Endodermal cell (in vitro differentiated cells): Measurements from ENCODE around the gene VASP. TPM values are rescaled to one million over a fixed set of nuclear protein-coding genes. Genes with fewer than 3 reads are reported as not detected.

Source experiments
- DNase-seq: peaks from one replicate; pipeline ENCODE4 v3.0.0-alpha.2; 2017
- H3K27ac ChIP-seq: 2 replicates; pipeline ENCODE4 v1.5.1; 2013; ENCODE audit warnings: mild to moderate bottlenecking, low read depth, low read length, moderate library complexity
- H3K27me3 ChIP-seq: 2 replicates; pipeline ENCODE4 v1.6.1; 2013; ENCODE audit warnings: mild to moderate bottlenecking, low read length, moderate library complexity; ENCODE audit not compliant: insufficient read depth, control insufficient read depth, poor library complexity, severe bottlenecking
- H3K36me3 ChIP-seq: 2 replicates; pipeline ENCODE4 v1.7.0; 2013; ENCODE audit warnings: mild to moderate bottlenecking, low read length, moderate library complexity; ENCODE audit not compliant: control insufficient read depth, insufficient read depth
- H3K4me1 ChIP-seq: one replicate; pipeline ENCODE4 v1.7.0; 2013; ENCODE audit warnings: low read length; ENCODE audit not compliant: control insufficient read depth, insufficient read depth
- H3K4me3 ChIP-seq: 2 replicates; pipeline ENCODE4 v1.5.1; 2013; ENCODE audit warnings: mild to moderate bottlenecking, low read length, moderate library complexity
- H3K9ac ChIP-seq: 2 replicates; pipeline ENCODE4 v1.6.1; 2013; ENCODE audit warnings: mild to moderate bottlenecking, low read length, moderate library complexity; ENCODE audit not compliant: poor library complexity, severe bottlenecking; ENCODE audit errors: extremely low read depth
- H3K9me3 ChIP-seq: 2 replicates; pipeline ENCODE4 v1.6.1; 2013; ENCODE audit warnings: mild to moderate bottlenecking, low read length, moderate library complexity; ENCODE audit not compliant: control insufficient read depth
- H3K27ac Mint-ChIP-seq: 2 replicates; pipeline ENCODE4 v1.8.0; 2020; ENCODE audit warnings: mixed read lengths
- H3K27me3 Mint-ChIP-seq: 2 replicates; pipeline ENCODE4 v1.8.0; 2021; ENCODE audit warnings: mild to moderate bottlenecking, mixed read lengths; ENCODE audit not compliant: insufficient read depth
- H3K36me3 Mint-ChIP-seq: 2 replicates; pipeline ENCODE4 v1.8.0; 2020; ENCODE audit warnings: low read depth, mixed read lengths
- H3K4me1 Mint-ChIP-seq: 2 replicates; pipeline ENCODE4 v1.8.0; 2020; ENCODE audit warnings: mixed read lengths
- H3K4me3 Mint-ChIP-seq: 2 replicates; pipeline ENCODE4 v1.8.0; 2020; ENCODE audit warnings: mild to moderate bottlenecking, moderate library complexity, mixed read lengths
- H3K9me3 Mint-ChIP-seq: 2 replicates; pipeline ENCODE4 v1.8.0; 2020; ENCODE audit warnings: mild to moderate bottlenecking, mixed read lengths
- WGBS, 2 experiments: methylation state at CpG; one replicate each; pipeline versions ENCODE4 v1.1.5 to v1.1.7; 2013; ENCODE audit warnings: missing lambda C conversion rate in 2 of 2, mixed read lengths in 1 of 2; ENCODE audit not compliant: insufficient coverage in 1 of 2, insufficient read length in 1 of 2; 5-methylcytosine and 5-hydroxymethylcytosine counted together
- total RNA-seq, 2 donors: library from RNA; stranded (reverse); fragmentation: NEBNext Ultra II Directional in 1 of 2; extraction: Animal tissue kit (Norgen Biotek cat#: 25700) in 1 of 2; gene quantifications; 2 replicates in 1 of 2; 3 replicates in 1 of 2; pipeline ENCODE4 v1.2.1, GENCODE V29; 2021
- TF ChIP-seq, protein P1 (sequence below): fragments of 200-600 bp; sonication (generic); conservative IDR thresholded peaks from 2 replicates; pipeline ENCODE4 v1.5.0; 2021; ENCODE audit warnings: antibody characterized with exemption, mild to moderate bottlenecking

The VASP gene
- total RNA-seq, 2 donors from 2014 or later = 134 to 144 TPM

DNA sequence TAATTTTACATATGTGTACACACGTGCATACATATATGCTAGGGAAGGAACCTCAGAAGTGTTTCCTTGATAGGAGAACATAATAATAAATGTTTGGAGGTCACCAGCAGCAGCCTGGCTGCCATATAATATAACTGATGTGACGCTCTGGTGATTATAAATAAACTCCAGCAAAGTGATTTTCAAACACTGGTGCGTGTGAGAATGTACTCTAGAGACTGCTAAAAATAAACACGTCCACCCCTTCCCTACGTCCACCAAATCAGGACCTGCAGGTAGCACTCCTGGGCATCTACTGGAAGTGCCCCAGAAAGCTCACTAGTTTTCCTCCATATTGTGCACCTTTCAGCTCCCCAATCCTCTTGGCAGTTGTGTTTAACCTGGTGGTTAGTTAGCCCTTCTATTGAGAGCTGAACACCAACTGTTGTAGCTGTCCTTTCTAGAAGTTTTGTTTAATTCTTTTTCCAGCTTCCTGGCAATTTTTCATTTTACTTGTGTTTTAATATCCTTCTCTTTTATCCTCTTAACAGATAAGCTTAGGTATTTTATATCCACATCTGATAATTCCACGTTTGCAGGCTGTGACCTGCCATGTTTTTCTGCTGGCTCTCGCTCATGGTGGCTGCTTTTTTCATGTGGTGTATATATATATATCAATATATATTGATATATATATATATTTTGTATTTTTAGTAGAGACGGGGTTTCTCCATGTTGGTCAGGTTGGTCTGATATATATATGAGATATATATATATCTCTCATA is 64.4 kb downstream of the VASP start:
- Mint-ChIP-seq H3K27me3 (no peaks in the 10 kb centered on the region), H3K9me3 (no peaks in the 10 kb centered on the region), H3K36me3 (peaks cover 9% of the 10 kb centered on the region), H3K27ac (no peak overlapping the region), H3K4me3 (no peak overlapping the region), H3K4me1 (peaks cover 2% of the 10 kb centered on the region)
- Histone ChIP-seq H3K9ac (no peak overlapping the region), H3K27ac (no peak overlapping the region), H3K36me3 (no peaks in the 10 kb centered on the region), H3K9me3 (no peaks in the 10 kb centered on the region), H3K4me1 (no peaks in the 10 kb centered on the region), H3K27me3 (no peaks in the 10 kb centered on the region), H3K4me3 (no peak overlapping the region)
- TF ChIP-seq, protein P1, sequence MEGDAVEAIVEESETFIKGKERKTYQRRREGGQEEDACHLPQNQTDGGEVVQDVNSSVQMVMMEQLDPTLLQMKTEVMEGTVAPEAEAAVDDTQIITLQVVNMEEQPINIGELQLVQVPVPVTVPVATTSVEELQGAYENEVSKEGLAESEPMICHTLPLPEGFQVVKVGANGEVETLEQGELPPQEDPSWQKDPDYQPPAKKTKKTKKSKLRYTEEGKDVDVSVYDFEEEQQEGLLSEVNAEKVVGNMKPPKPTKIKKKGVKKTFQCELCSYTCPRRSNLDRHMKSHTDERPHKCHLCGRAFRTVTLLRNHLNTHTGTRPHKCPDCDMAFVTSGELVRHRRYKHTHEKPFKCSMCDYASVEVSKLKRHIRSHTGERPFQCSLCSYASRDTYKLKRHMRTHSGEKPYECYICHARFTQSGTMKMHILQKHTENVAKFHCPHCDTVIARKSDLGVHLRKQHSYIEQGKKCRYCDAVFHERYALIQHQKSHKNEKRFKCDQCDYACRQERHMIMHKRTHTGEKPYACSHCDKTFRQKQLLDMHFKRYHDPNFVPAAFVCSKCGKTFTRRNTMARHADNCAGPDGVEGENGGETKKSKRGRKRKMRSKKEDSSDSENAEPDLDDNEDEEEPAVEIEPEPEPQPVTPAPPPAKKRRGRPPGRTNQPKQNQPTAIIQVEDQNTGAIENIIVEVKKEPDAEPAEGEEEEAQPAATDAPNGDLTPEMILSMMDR = no peak
- no peak for DNase-seq
- WGBS, 2 experiments = 93 to 94% methylated on average over 4 to 6 of the region's 8 CpGs

- WGBS, 2 experiments = 93 to 94% methylated on average over 2 to 4 of the region's 4 CpGs
- Histone ChIP-seq H3K9ac (no peak overlapping the region), H3K4me3 (no peak overlapping the region), H3K36me3 (no peaks in the 10 kb centered on the region), H3K4me1 (peaks cover 4% of the 10 kb centered on the region), H3K9me3 (no peaks in the 10 kb centered on the region), H3K27me3 (no peaks in the 10 kb centered on the region), H3K27ac (no peak overlapping the region)
- Mint-ChIP-seq H3K27ac (no peak overlapping the region), H3K4me3 (no peak overlapping the region), H3K9me3 (no peaks in the 10 kb centered on the region), H3K4me1 (peaks cover 20% of the 10 kb centered on the region), H3K27me3 (no peaks in the 10 kb centered on the region), H3K36me3 (peaks cover 9% of the 10 kb centered on the region)
- no peak for DNase-seq
- TF ChIP-seq, protein P1 = no peak
These were observed 67.2 kb downstream of the VASP start for GRCh38 chr19:45574526-45574925.

- TF ChIP-seq, protein P1 = no peak
- 93 to 96% methylated on average over 2 to 5 of the region's 5 CpGs for WGBS, 2 experiments
- Histone ChIP-seq H3K4me1 (peaks cover 4% of the 10 kb centered on the region), H3K9me3 (no peaks in the 10 kb centered on the region), H3K4me3 (no peak overlapping the region), H3K27ac (no peak overlapping the region), H3K27me3 (no peaks in the 10 kb centered on the region), H3K36me3 (no peaks in the 10 kb centered on the region), H3K9ac (no peak overlapping the region)
- DNase-seq = no peak
- Mint-ChIP-seq H3K4me3 (no peak overlapping the region), H3K4me1 (peaks cover 20% of the 10 kb centered on the region), H3K27ac (no peak overlapping the region), H3K27me3 (no peaks in the 10 kb centered on the region), H3K9me3 (no peaks in the 10 kb centered on the region), H3K36me3 (peaks cover 6% of the 10 kb centered on the region)
These were observed 67.9 kb downstream of the VASP start for GRCh38 chr19:45575216-45575615.

Other genes starting within 250 kb of the VASP start
- 1 to 10 TPM; 2.7 to 3.7 TPM for gene CKM, start 184.6 kb upstream of the VASP start, total RNA-seq
- 1 to 10 TPM; 3.6 to 4.8 TPM for gene KLC3, start 166.7 kb upstream of the VASP start, total RNA-seq
- 100 to 1,000 TPM in 1 of 2 donors, 10 to 100 TPM in 1; 87.9 to 105 TPM for gene ERCC2, start 136.9 kb upstream of the VASP start, total RNA-seq
- gene PPP1R13L, start 102.4 kb upstream of the VASP start, total RNA-seq = 10 to 100 TPM; 17.9 to 26.4 TPM
- gene POLR1G, start 100.8 kb upstream of the VASP start, total RNA-seq = 10 to 100 TPM; 13.2 to 16.0 TPM
- gene ERCC1, start 83.6 kb upstream of the VASP start, total RNA-seq = 10 to 100 TPM; 53.5 to 63.6 TPM
- 1 to 10 TPM; 1.6 to 3.0 TPM for gene FOSB, start 39.5 kb upstream of the VASP start, total RNA-seq
- gene RTN2, start 10.4 kb upstream of the VASP start, total RNA-seq = 10 to 100 TPM; 15.7 to 18.5 TPM
- 1 to 10 TPM; 3.2 to 3.5 TPM for gene PPM1N, start 9.0 kb upstream of the VASP start, total RNA-seq
- gene OPA3, start 77.3 kb downstream of the VASP start, total RNA-seq = 10 to 100 TPM; 12.9 to 15.4 TPM
- not detected for gene GPR4, start 94.7 kb downstream of the VASP start, total RNA-seq
- 10 to 100 TPM; 42.9 to 79.3 TPM for gene EML2, start 131.9 kb downstream of the VASP start, total RNA-seq
- 10 to 100 TPM; 10.8 to 14.6 TPM for gene GIPR, start 160.7 kb downstream of the VASP start, total RNA-seq
- 100 to 1,000 TPM; 644 to 654 TPM for gene SNRPD2, start 184.5 kb downstream of the VASP start, total RNA-seq
- 10 to 100 TPM; 11.0 to 15.9 TPM for gene QPCTL, start 185.2 kb downstream of the VASP start, total RNA-seq
- 10 to 100 TPM; 36.5 to 42.8 TPM for gene FBXO46, start 223.4 kb downstream of the VASP start, total RNA-seq
- not detected for gene MEIOSIN, start 226.0 kb downstream of the VASP start, total RNA-seq